Measurements from ENCODE around the gene HP. TPM values are rescaled to one million over a fixed set of nuclear protein-coding genes. Genes with fewer than 3 reads are reported as not detected.

HP gene
- total RNA-seq, 1 experiment from 2014 or later, result 18.1 TPM

DNA sequence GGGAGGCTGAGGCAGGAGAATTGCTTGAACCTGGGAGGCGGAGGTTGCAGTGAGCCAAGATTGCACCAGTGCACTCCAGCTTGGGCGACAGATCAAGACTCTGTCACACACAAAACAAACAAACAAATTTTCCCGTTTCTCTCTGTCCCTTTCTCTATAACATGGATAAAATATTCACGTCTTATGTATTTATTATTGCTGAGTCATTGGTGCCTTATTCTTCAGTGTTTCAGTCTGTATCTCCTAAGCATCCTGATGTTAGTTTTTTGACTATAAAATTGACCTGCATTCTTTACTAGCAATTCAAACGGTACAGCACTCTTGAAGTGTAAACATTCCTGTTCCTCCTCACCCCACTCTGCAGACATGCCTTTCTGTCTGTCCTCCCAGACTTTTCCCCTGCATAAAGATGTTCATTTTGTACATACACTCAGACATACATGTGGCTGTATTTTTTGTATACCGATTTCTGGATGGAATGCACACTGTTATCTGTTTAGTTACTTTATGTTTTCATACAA, 29.4 kb upstream of the HP start:
- intact Hi-C loops (cut with micrococcal nuclease), result no loop called here
- no peaks in the 10 kb centered on the region for H3K9me3 ChIP-seq (ENCODE audit: control insufficient read depth in 1 of 2, insufficient read depth in 1 of 2, low read depth in 1 of 2, low read length in 2 of 2)
- no peaks in the 10 kb centered on the region for H3K79me2 ChIP-seq (ENCODE audit: insufficient read depth, low read length)
- H4K20me1 ChIP-seq (ENCODE audit: insufficient read depth), result no peaks in the 10 kb centered on the region
- no peak for DNase-seq (ENCODE audit: low read depth, low spot score)
- RAD21 ChIA-PET (ENCODE audit: low non-redundant PET in 1 of 2, low total read pairs in 2 of 2, uncharacterized antibody in 2 of 2, unreplicated experiment in 2 of 2), result no interaction called here
- no peak for ATAC-seq
- H3K36me3 ChIP-seq (ENCODE audit: control insufficient read depth in 1 of 2, insufficient read depth in 2 of 2, low read length in 2 of 2), result peaks cover 8 to 25% of the 10 kb centered on the region in 2 experiments; a peak in 3 of 4 replicates
- no peak overlapping the region for H3K4me2 ChIP-seq (ENCODE audit: low read length)
- CTCF ChIA-PET, result no interaction called here
- no peak for TF ChIP-seq CEBPB (IDR thresholded peaks at IDR 0.05; ENCODE audit: low read depth)
- no peak for TF ChIP-seq MAX (IDR thresholded peaks at IDR 0.05)
- no peak for TF ChIP-seq ATF3 (IDR thresholded peaks at IDR 0.05)
- TF ChIP-seq REST (IDR thresholded peaks at IDR 0.05; ENCODE audit: low read depth), result no peak
- no peak for TF ChIP-seq EZH2phosphoT487 (IDR thresholded peaks at IDR 0.05; ENCODE audit: borderline replicate concordance)
- TF ChIP-seq ZBTB33 (IDR thresholded peaks at IDR 0.05; ENCODE audit: extremely low read depth, insufficient replicate concordance, low read length), result no peak
- no peak for TF ChIP-seq CBX3 (IDR thresholded peaks at IDR 0.05; ENCODE audit: low read depth)
- no peak for TF ChIP-seq ZNF274 (IDR thresholded peaks at IDR 0.05; ENCODE audit: low read depth, low read length)
- TF ChIP-seq, protein P1, sequence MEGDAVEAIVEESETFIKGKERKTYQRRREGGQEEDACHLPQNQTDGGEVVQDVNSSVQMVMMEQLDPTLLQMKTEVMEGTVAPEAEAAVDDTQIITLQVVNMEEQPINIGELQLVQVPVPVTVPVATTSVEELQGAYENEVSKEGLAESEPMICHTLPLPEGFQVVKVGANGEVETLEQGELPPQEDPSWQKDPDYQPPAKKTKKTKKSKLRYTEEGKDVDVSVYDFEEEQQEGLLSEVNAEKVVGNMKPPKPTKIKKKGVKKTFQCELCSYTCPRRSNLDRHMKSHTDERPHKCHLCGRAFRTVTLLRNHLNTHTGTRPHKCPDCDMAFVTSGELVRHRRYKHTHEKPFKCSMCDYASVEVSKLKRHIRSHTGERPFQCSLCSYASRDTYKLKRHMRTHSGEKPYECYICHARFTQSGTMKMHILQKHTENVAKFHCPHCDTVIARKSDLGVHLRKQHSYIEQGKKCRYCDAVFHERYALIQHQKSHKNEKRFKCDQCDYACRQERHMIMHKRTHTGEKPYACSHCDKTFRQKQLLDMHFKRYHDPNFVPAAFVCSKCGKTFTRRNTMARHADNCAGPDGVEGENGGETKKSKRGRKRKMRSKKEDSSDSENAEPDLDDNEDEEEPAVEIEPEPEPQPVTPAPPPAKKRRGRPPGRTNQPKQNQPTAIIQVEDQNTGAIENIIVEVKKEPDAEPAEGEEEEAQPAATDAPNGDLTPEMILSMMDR (IDR thresholded peaks at IDR 0.05 in 2 of 3, conservative IDR thresholded peaks at IDR 0.05 in 1 of 3; ENCODE audit: borderline replicate concordance in 1 of 3, insufficient read depth in 1 of 3, low read depth in 2 of 3, low read length in 2 of 3), result no peak
- no peak for TF ChIP-seq FOSL1 (IDR thresholded peaks at IDR 0.05; ENCODE audit: low read depth)
- TF ChIP-seq JUND (IDR thresholded peaks at IDR 0.05), result no peak
- TF ChIP-seq TCF7L2 (IDR thresholded peaks at IDR 0.05; ENCODE audit: borderline replicate concordance, extremely low read depth, insufficient read depth, insufficient read length), result no peak
- TF ChIP-seq EZH2 (IDR thresholded peaks at IDR 0.05), result no peak
- no peak for TF ChIP-seq RAD21 (IDR thresholded peaks at IDR 0.05; ENCODE audit: low read depth)
- TF ChIP-seq POLR2A (IDR thresholded peaks at IDR 0.05; ENCODE audit: borderline replicate concordance, extremely low read depth, insufficient read depth, insufficient read length), result no peak
- H3K27me3 ChIP-seq (ENCODE audit: insufficient read depth, low read length), result no peaks in the 10 kb centered on the region
- H3K9me2 ChIP-seq (ENCODE audit: insufficient read depth), result no peaks in the 10 kb centered on the region
- no peak overlapping the region for H3K9ac ChIP-seq (ENCODE audit: low read length)
- H3K27ac ChIP-seq (ENCODE audit: low read depth, low read length), result no peak overlapping the region
- H3K4me1 ChIP-seq (ENCODE audit: control insufficient read depth in 1 of 2, insufficient read depth in 2 of 2, low read length in 2 of 2), result no peaks in the 10 kb centered on the region
- no peak overlapping the region for H2AFZ ChIP-seq (ENCODE audit: low read depth, low read length, poor library complexity, severe bottlenecking)
- no TSS peak for BruUV-seq (replicated peaks)
- no peak overlapping the region for H3K4me3 ChIP-seq (replicated peaks in 1 of 2; ENCODE audit: low read depth in 1 of 2, low read length in 2 of 2)
- POLR2A ChIA-PET, result no interaction called here
